NCI-H1694 treated with DMSO at 0.1 percent for 48 hours (cell line): ENCODE measurements around the gene CLCN7.

Experiments
- DNase-seq: peaks from one replicate; lab custom pipeline; 2025; lab: John Stamatoyannopoulos, UW

The CLCN7 gene, protein sequence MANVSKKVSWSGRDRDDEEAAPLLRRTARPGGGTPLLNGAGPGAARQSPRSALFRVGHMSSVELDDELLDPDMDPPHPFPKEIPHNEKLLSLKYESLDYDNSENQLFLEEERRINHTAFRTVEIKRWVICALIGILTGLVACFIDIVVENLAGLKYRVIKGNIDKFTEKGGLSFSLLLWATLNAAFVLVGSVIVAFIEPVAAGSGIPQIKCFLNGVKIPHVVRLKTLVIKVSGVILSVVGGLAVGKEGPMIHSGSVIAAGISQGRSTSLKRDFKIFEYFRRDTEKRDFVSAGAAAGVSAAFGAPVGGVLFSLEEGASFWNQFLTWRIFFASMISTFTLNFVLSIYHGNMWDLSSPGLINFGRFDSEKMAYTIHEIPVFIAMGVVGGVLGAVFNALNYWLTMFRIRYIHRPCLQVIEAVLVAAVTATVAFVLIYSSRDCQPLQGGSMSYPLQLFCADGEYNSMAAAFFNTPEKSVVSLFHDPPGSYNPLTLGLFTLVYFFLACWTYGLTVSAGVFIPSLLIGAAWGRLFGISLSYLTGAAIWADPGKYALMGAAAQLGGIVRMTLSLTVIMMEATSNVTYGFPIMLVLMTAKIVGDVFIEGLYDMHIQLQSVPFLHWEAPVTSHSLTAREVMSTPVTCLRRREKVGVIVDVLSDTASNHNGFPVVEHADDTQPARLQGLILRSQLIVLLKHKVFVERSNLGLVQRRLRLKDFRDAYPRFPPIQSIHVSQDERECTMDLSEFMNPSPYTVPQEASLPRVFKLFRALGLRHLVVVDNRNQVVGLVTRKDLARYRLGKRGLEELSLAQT

DNA sequence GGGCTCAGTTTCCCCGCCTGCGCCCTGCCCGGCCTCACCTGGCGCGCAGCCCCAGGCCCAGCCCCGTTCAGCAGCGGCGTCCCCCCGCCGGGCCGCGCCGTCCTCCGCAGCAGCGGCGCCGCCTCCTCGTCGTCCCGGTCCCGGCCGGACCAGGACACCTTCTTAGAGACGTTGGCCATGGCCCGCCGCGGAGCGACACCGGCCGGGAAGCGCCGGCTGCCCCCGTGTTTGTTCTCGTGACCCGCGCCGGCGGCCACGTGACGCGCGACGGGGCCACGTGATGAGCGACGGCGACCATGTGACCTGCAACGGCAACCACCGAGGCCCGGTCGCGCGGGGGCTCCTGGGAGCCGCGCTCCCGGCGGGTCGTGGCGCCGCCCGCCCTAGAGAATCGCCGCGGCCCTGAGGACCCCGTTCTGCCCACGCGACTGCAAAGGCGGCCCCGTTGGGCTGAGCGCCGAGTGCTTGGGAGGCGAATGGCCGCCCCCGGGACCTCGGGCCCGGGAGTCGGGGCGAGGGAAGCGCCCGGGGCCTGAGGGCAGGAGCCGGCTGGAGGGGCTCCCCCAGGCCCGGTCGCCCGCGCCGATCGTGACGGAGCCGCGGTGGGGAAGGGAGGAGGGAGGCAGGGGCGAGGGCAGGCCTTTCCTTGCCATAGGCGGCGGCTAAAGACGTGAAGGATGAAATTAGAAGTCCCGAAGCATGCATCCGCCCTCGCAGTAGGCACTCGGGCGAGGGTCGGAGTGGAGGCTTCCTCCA, at the start of gene CLCN7:
CLCN7 (minus strand) TSS at position 233 of the 756 bp plus-strand sequence; CDS start at position 179, 54 bp downstream.
- DNase-seq = peak; percentile 21

DNA sequence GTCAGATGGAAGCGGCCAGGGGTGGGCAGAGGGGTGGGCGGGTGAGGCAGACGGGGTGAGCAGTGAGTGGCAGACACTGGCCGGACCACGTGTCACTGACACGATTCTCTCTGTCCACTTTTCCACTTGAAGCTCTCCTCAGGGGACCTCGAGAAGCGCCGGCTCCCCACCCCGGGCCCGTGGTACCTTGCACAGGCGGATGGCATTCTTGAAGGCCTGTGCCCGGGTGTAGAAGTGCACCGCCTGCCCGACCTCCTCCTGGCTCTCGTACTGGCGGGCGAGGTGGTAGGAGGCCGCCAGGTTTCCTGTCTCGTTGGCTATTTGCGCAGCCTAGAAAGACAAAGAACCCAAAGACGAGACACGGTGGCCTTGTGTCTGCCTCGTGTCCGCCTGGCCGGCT, 49.5 kb upstream of the CLCN7 start:
- no peak for DNase-seq

DNA sequence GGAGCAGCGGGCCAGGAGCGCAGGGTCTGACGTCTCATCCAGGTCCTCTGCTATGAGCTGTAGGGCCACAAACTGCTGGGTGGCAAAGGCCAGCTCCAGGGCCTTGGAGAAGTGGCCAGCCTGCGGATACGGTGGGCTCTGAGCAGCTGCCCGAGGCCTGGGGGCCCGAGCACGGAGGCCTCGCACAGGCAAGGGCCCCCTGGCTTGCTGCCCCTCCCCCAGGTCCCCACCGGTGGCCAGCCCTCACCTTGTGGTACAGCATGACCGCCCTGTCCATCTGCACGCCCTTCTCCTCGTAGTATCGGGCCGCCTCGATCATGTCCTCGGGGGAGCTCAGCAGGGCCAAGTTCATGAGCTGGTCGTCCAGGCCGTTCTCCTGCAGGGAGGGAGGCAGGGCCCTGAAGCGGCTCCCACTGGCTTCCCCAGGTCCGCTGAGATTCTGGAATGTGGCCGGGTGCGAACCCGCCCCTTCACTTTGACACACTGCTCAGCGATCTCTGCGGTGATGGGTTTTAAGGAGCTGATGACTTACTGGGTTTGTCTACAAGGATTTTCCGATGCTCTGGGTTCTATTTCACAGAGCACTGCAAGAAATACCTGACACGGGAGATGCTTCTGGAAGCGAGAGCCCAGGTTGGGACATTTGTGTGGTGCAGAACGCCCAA, 48.9 kb upstream of the CLCN7 start:
- DNase-seq = no peak

DNA sequence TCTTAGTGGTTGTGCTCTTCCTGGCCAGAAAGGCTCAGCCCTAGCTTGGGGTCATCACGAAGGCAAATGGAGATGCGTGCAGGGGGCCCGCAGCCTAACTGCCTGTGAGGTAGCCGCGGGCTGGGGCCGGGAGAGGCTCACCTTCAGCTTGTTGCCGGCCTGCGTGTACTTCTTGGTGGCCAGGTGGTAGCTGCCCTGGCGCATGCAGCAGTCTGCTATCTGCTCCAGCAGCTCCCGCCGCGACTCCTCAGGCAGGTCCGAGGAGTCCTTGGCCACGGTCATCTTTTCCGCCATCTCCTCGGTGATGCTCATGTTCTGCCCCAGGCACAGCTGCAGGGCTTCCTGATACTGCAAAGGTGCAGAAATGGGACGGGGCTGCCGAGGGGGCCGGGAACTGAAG, 45.6 kb upstream of the CLCN7 start:
- no peak for DNase-seq

DNA sequence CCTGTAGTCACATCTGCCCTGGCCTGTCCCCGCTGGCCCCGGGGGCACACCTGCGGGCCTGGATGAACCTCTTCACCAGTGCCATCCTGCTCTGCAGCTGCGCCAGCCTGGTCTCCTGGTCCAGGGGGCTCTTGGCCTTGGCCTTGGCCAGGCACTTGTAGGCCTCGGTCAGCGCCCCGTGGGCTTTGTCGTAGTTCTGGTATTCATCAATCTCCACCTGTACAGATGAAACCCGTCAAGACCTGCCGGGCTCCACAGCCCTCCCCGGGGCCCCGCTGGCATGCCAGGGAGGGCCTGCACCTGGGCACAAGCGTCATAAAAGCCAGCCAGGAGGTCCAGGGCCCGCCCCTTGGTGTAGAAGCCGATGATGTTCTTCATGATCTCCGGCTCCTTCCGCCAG, 45.0 kb upstream of the CLCN7 start:
- no peak for DNase-seq

DNA sequence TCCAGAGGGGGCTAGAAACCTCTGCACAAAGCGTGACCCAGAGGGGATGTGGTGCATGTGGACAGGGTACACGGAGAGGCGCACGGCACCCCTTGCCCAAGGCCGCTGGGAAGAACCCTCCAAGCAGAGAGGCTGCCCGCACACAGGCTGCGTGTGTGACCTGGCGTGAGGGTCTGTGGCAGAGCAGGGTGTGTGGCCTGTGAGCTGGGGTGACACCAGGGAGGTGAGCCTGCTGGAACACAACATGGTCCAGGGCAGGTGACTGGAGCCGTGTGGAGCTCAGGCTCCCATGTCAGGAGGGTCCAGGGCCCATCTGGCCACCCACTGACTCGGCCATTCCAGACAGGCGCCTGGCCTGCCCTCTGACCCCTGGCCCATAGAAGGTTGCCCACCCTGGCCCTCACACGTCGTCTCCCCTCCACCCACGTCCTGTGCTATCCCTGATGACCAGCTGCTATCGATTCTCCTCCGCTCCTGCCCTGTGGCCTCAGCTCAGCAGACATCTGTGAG, 43.9 kb upstream of the CLCN7 start:
- DNase-seq = no peak

DNA sequence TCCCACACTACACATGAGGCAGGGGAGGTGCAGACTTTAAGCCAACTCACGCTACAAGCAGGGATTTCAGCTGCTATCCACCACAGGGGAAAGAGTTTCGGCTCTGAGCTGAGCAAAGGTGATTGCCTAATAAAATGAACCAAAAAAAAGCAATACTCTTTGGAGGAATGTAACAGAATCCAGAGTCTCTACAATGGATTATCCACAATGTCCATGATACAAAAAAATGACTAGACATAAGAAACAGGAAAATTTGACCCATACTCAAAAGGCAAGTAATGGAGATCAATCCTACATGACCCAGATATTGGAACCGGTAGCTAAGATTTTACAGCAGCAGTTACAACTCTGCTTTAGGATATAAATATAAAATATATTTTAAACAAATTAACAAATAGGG, 39.7 kb upstream of the CLCN7 start:
- DNase-seq = no peak

DNA sequence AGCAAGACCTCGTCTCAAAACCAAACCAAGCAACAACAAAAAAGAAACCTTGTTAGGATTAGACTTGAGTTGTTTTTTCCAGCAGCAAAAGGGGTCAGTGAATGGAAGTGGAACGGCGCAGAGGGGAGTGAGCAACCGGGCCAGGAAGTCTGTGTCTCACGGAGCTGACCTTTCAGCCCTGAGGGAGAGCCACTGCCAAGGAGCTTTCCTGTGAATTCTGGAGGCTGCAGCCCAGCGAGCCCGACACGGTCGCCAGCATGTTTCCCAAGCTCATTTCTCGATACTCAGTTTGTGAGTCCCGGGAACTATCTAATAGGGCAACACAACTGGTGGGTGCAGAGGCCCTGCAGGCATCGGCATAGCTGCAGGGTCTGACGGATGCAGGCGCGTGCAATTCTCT, 37.9 kb upstream of the CLCN7 start:
- DNase-seq = no peak

DNA sequence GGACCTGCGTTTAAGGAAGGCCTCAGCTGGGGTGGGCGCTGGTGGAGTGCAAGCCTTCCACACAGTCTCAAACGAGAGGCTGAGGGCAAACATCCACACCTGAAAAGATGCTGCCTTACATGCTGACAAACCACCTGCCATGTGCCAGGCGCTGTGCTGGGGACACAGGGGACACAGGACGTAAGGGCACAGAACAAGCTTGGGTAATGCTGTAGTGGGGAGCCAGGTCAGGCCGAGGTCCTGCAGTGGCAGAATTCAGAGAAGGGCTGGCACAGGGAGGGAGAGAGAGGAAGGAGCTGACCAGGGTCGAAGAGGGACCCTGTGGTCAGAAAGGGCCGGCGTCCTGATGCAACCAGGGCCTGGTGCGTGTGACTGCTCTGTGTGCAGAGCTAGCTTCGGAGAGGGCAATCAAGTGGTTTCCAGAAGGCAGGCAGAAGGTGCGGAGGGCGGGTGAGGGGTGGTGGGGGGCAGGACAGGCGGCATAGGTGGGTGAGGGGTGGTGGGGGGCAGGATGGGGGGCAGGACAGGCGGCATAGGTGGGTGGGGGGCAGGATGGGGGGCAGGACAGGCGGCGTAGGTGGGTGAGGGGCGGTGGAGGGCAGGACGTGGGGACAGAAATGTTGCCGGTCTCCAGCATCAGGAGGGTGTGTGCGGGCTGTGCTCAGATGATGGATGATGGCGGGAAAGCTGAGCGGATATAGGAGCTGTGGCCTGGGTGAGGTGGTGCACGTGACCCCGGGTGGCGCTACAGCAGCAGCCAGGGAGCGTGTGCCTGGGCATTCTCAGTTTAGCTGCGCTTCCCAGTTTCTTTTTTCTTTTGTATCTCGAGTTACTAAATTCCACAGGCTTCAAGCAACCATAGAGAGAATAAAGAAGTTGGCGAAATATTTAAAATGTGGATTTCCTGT, 37.1 kb upstream of the CLCN7 start:
- DNase-seq = no peak

DNA sequence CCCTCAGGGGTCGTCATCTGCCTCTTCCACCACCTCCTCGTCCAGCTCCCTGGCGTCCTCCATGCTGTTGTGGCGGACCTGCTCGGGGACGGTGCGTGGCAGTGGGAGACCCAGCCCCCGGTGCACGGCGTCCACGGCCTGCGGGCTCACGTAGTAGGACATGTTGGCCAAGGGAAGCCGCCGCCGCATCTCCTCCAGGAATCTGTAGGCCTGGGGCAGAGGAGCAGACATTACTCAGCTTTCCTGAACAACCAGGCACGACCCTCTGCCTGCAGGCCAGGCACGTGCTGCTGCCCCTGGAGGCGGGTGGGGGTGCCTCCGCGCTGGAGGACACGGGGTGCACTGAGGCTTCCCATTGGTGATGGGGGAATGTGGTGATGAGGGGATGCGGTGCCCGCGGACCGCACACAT, 36.1 kb upstream of the CLCN7 start:
- DNase-seq = no peak

DNA sequence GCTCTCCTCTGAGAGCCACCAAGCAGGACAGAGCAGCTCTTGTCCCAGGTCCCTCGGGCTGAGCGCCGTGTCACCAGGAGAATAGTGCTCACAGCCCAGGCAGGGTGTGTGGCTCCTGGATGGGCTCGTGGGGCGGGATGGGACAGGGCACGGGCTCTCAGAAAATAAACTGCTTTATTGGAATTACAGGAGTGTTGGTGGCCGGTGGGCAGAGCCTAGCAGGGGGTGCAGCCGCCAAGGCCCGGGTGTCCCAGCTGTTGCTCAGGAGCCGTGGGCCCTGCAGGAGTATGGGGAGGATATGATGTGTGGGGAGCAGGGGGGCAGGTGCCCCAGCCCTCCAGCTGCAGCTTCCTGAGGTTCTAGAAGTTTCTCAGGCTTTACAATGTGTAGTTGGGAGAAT, 35.4 kb upstream of the CLCN7 start:
- DNase-seq = no peak

DNA sequence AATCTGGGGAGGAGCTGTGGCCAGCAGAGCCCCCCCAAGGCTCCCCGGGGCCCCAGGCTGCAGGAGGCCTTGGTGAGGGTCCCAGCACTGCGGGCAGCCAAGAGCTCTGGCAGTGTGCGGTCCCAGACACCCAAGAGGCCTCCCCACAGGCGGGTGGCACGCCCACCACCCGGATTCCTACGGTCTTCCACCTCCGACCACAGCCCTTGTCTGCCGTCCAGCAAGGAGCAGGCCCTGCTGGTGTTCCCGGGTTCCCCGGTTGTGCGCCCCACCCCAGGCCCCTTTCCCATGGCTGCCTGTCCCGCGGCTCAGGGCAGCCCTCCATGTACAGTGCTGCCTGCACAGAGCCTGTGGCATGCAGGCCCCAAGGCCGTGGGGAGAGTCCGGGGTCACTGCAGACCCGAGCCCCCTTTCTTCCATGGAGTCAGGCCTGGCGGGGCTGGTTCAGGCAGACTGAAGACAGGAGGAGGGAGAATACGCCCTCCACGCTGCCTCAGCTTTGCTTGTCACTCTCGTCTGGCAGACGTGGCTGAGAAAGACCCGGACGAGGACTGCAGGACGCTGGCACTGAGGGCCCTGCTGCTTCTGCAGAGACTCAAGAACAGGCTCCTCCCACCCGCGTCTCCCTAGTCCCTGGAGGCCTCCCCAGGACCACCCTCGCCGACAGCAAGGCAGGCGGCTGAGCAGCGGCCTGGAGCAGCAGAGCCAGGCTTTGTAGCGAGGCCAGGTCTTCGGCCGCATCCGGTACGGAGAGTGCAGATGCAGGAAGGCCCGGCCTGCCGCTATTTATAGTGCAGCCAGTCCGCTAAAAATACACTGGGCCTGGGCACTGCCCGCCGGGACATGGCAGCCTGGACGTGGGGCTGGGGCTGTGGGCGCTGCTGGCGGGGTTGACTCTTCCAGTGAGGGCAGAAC, 34.7 kb upstream of the CLCN7 start:
- no peak for DNase-seq

DNA sequence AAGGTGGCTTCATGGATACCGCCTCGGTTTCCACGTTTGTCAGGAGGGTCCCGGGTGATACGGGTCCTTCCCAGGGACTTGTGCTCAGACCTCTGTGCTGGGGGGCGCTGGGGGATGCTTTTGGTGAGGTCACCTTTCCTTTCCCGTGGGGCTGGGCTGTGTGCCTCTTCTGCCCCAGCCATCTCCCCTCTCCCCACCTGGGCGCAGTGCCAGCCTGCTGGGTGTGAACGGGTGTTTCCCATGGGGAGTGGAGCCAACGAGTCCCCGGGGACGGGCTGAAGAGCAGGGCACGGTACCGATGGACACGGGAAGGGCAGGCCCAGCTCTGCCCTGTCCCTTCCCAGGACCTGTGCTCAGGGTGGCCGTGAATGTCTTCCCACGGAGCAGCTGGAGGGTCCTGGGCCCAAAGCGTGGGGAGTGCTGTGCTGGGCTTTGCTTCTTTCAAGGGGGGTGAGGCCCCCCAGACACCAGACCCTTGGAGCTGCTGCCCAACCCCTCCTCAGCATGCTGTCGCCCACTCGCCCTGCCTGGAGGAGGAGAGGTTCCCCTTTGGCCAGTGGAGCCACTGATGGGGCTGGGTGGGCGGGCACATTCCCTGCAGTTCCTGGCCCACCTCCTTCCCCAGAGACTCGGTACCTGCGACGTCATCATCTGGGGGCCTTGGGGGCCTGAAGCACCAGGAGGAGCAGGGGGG, 33.8 kb upstream of the CLCN7 start:
- DNase-seq = no peak

DNA sequence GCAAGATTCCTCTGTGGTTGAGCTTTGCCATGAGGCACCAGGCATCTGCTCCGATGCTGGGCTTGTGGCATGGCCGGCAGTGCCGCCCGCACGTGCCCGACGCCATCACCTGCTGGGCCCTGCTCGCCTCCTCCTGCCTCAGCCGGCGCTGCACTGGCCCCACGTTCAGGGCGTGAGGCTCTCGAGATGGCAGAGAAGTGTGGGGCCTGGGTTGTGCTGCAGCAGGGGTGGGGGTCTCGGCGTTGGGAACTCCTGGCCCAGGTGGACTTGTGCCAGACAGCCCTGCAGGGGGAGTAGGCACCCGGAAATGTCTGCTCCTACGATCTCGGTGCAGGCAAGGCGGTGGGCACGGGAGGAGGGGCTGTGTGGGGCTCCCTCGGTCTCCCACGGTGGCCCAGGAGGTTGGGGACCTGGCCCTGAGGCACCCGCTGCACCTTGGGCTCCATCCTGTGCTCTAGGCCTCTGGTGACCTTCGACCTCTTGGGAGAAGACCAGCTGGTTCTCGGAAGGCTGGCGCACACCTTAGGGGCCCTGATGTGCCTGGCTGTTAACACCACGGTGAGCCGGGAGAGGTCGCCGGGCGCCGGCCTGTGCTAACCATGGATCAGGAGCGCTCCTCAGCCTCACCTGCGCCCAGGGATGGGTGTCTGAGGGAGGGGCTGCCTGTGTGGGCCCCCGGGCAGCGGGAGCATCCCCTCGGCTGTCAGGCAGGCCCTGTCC, 31.8 kb upstream of the CLCN7 start:
- no peak for DNase-seq

DNA sequence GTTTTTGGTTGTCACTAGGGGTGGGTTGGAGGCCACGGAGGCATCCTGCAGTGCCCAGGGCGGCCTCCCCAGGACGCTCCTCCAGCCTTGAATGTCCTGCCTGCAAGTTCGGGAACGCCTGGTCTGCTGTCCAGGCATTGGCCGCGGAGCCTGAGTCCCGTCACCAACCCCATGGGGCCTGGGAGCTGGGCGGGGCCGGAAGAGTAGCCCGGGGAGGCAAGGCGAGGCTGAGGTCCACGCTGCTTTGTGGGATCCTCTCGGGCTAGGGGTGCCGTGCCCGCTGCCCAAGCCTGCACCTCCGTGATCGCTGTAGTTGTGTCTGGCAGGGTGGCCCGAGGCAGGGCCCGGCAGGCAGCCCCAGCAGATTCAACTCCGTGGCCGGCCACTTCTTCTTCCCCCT, 31.1 kb upstream of the CLCN7 start:
- no peak for DNase-seq

DNA sequence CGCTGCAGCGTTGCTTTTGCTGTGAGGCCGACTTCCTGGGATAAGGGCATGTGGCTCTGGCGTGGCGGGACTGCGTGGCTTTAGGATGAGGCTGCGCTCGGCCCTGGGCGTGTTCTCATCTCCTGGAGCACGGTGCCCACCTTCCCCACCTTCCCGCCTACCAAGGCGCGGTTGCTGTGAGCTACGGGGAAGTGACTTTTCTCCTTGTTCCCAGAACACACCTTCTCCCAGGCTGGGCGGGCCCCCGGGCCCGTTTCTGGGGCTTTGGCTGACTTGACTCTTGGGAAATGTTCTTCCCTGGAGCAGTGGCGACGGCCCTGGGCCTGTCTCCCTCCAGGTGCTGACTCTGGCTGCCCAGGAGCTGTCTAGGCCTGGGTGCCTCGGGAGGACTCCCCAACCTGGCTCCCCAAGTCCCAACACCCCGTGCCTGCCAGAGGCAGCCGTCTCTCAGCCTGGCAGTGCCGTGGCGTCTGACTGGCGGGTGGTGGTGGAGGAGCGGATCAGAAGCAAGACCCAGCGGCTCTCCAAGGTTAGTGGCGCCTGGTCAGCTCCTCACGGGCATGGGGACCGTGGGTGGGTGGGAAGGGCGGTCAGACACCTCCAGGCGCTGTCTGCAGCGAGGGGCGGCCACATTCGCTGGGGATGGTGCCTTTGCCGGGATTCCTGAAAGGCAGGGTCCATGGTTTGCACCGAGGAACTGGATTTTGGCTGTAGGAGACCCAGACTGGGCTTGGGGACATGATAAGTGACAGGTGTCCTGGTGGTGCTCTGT, 30.4 kb upstream of the CLCN7 start:
- DNase-seq = no peak

DNA sequence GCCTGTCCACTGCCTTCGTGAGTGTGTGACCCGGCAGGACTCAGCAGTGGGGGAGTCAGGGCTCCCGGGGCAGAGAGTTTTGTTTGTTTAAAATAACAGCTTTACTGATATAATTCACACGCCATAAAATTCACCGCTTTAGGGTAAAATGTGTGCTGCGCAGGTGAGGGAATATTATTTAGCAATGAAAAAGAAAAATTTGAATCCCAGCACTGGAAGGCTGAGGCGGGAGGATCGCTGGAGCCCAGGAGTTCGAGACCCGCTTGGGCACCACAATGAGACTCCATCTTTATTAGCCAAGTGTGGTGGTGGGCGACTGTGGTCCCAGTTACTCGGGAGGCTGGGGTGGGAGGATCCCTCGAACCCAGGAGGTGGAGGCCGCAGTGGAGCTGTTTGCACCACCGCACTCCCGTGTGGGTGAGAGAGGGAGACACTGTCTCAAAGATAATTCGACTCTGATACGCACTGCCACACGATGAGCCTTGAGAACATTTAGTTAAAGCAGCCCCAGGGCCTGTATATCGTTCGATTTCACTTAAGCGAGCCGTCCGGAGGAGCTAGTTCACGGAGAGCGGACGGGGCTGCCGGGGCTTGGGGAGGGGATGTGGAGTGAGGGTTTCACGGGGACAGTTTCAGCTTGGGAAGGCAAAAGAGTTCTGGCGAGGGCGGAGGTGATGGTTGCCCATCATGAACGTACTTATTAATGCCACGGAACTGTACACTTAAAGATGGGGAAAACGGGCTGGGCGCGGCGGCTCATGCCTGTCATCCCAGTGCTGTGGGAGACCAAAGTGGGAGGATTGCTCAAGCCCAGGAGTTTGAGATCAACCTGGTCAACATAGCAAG, 28.5 kb upstream of the CLCN7 start:
- no peak for DNase-seq
